Left renal pelvis (tissue), 4 donors: ENCODE results near the gene ASIC5. TPM values are rescaled to one million over a fixed set of nuclear protein-coding genes. Genes with fewer than 3 reads are reported as not detected.

Experiments
- DNase-seq, 4 donors: peaks; one replicate each; pipeline ENCODE4 v3.0.0-alpha.2; 2013; ENCODE audit warnings: low read depth in 4 of 4, low spot score in 3 of 4
- polyA plus RNA-seq, 4 donors: library from polyadenylated mRNA; unstranded; fragments of 120-200 nt; gene quantifications; one replicate each; pipeline ENCODE4 v1.2.1, GENCODE V29; 2013; ENCODE audit not compliant: insufficient read length in 4 of 4

ASIC5 gene
- polyA plus RNA-seq, 4 donors, result 0.10 to 0.29 (median 0.13) TPM; not detected in 1

- no peak for DNase-seq
Measured at GRCh38 chr4:155881555-155881954, 15.5 kb upstream of the ASIC5 start.

- DNase-seq, result no peak
Measured at GRCh38 chr4:155879767-155880166, 13.7 kb upstream of the ASIC5 start.

GRCh38 chr4:155878611-155879010, 12.5 kb upstream of the ASIC5 start:
- no peak for DNase-seq

- no peak for DNase-seq
Measured at GRCh38 chr4:155877971-155878370, 11.9 kb upstream of the ASIC5 start.

GRCh38 chr4:155875878-155876277, 9.8 kb upstream of the ASIC5 start:
- DNase-seq, result no peak

- no peak for DNase-seq
Measured at GRCh38 chr4:155855897-155856296, 10.2 kb downstream of the ASIC5 start.

- DNase-seq, result no peak
Measured at GRCh38 chr4:155854582-155855226, 11.4 kb downstream of the ASIC5 start.

- DNase-seq, result no peak
Measured at GRCh38 chr4:155853189-155853588, 12.9 kb downstream of the ASIC5 start.

- no peak for DNase-seq
Measured at GRCh38 chr4:155849042-155849441, 17.0 kb downstream of the ASIC5 start.

- DNase-seq, result no peak
Measured at GRCh38 chr4:155846929-155847328, 19.1 kb downstream of the ASIC5 start.

- DNase-seq, result no peak
Measured at GRCh38 chr4:155842080-155842479, 24.0 kb downstream of the ASIC5 start.

- DNase-seq, result no peak
Measured at GRCh38 chr4:155837203-155837796, 28.8 kb downstream of the ASIC5 start.

- DNase-seq, result no peak
Measured at GRCh38 chr4:155832664-155833063, 33.4 kb downstream of the ASIC5 start.

- no peak for DNase-seq
Measured at GRCh38 chr4:155828628-155829027, 37.4 kb downstream of the ASIC5 start.

- no peak for DNase-seq
Measured at GRCh38 chr4:155822572-155822971, 43.5 kb downstream of the ASIC5 start.

GRCh38 chr4:155820887-155821518, 45.1 kb downstream of the ASIC5 start:
- DNase-seq, result no peak

- no peak for DNase-seq
Measured at GRCh38 chr4:155819066-155819465, 47.0 kb downstream of the ASIC5 start.

GRCh38 chr4:155818639-155819038, 47.4 kb downstream of the ASIC5 start:
- no peak for DNase-seq

GRCh38 chr4:155811083-155811482, 55.0 kb downstream of the ASIC5 start:
- DNase-seq, result no peak

- DNase-seq, result peak in 3 of 4 donors; percentile 44 to 58 (median 50)
Measured at GRCh38 chr4:155809835-155810234, 56.2 kb downstream of the ASIC5 start.

- DNase-seq, result no peak
Measured at GRCh38 chr4:155807021-155807420, 59.1 kb downstream of the ASIC5 start.

- no peak for DNase-seq
Measured at GRCh38 chr4:155805016-155805415, 61.1 kb downstream of the ASIC5 start.
